ENCODE data around the gene MINK1.
"Not testable (repeated sequence)": the region's sequence is repeated elsewhere in the genome, so short reads cannot be mapped to it uniquely, and the experiment has no call there.

MINK1 gene

GRCh38 chr17:4811471-4811870 is 21.7 kb upstream of the MINK1 start:
- DNase-seq = no peak

DNA sequence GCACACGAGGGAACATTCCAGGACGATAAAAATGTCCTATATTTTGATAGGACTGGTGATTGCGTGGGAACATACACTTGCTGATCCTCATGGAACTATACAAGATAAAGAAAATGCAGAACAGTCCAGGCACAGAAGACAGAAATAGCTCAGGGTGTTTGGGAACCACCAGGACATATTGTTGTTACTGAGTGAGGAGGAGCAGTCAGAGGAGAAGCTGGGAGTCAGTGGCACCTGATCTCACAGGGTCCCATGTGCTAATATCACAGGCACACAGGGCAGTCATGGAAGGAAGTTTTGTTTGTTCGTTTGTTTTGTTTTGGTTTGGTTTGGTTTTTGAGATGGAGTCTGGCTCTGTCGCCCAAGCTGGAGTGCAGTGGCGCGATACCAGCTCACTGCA is 20.4 kb upstream of the MINK1 start:
- no peak for DNase-seq

- no peak for DNase-seq
Measured at GRCh38 chr17:4815043-4815675, 18.0 kb upstream of the MINK1 start.

- DNase-seq = no peak
Measured at GRCh38 chr17:4816826-4817225, 16.3 kb upstream of the MINK1 start.

- DNase-seq = no peak
Measured at GRCh38 chr17:4818276-4818675, 14.9 kb upstream of the MINK1 start.

DNA sequence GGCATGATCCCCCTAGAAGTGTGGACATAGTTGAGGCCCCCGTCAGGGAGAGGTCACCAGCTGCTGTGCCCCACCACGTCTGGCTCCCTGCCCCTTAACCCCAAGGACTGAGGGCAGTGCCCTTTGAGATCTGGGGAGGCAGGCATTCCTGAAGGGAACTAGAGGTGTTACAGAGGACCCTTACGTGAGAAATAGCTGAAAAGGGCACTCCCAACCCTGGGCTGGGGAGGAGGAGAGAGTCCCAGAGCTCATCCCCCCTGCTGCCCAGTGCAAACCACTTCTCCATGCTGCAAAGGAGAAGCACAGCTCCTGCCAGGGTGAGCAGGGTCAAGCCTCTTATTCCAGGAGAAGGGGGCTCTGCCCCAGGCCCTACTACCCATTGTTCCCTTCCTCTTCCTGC is 10.3 kb upstream of the MINK1 start:
- DNase-seq = no peak

DNA sequence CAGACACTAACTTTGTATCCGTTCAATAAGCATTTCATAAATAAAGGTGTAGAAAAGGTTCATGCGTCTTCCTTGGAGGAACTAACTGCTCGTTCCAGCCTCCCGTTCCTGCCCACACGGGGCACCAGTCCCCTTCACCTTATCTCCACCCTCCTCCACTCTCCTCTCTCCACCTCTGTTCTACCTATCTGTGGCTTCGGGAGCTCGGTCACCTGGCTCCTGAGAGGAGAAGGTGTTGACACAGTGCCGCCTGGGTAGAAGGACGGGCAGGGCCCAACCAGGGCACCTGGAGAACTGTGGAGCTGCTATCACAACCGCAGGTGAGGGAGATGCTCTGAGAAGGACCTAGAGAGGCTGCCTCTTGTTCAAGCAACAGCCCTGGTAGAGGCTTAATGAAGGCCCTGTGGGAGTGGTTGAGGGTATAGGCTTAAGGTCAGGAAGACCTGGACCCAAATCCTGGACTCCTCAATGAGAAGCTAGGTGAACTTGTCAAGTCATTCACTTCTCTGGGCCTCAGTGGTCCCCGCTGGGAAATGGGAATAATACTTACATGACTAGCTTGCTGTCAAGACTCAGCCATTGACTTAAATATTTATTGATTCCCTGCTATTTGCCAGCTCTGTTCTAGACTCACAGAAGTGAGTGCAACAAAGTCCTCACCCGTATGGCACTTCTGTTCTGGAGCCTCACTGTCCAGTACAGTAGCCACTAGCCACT is 9.6 kb upstream of the MINK1 start:
- DNase-seq = no peak

DNA sequence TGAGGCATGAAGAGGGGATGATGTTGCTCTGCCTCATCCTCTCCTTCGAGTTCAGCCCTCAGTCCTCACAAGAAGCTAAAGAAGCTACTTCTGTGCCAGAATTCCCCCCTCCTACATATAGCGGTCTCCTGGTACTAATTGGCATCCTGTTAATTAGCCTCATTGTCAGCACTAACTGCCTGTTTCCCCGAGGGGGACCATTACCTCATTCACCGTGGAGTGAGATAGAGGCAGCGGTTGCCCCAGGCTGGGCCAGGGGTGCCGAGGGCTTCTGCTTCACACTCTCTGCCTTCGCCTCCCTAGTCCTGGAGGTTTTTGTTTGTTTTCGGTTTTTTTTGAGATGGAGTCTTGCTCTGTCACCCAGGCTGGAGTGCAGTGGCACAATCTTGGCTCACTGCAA is 5.7 kb upstream of the MINK1 start:
- no peak for DNase-seq

DNA sequence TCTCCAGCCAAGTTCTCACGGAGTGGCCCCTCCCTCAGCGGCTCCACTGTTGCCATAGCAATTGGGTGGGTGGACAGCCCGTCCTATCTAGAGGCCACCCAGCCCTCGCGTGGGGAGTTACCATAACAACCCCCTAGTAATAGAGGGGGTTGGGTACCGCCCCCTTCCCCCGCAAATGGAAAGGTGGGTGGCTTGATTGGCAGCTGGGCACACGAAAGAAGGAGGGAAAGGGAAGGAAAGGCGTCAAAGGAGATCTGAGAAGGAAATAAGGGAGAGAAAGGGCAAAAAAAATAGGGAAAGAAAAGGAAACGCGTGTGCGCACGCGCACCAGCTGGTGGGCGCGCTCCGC is 337 bp upstream of the MINK1 start:
- not testable (repeated sequence) for DNase-seq

- peak in 8 of 14 donors; percentile 15 to 64 (median 42) for DNase-seq
Measured at GRCh38 chr17:4833941-4834680, 971 bp downstream of the MINK1 start.

DNA sequence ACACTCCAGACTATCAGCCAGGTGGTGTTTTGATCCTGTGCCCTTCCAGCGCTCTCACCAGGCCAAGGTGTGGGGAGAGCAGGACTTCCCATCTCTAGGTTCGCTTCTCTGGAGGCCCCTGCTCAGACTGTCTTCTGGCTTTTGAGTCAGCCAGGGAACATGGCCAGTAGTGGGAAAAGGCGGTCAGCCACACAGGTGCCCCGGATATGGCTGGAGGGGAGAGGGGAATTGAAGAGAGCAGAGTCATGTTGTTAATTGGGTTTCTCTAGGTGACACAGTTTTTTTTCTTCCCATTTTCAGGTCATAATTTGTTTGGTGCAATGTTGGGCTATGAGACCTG is 1.5 kb downstream of the MINK1 start:
- DNase-seq = peak in 1 of 14 donors; percentile 25

GRCh38 chr17:4836221-4836620 is 3.1 kb downstream of the MINK1 start:
- DNase-seq = no peak

DNA sequence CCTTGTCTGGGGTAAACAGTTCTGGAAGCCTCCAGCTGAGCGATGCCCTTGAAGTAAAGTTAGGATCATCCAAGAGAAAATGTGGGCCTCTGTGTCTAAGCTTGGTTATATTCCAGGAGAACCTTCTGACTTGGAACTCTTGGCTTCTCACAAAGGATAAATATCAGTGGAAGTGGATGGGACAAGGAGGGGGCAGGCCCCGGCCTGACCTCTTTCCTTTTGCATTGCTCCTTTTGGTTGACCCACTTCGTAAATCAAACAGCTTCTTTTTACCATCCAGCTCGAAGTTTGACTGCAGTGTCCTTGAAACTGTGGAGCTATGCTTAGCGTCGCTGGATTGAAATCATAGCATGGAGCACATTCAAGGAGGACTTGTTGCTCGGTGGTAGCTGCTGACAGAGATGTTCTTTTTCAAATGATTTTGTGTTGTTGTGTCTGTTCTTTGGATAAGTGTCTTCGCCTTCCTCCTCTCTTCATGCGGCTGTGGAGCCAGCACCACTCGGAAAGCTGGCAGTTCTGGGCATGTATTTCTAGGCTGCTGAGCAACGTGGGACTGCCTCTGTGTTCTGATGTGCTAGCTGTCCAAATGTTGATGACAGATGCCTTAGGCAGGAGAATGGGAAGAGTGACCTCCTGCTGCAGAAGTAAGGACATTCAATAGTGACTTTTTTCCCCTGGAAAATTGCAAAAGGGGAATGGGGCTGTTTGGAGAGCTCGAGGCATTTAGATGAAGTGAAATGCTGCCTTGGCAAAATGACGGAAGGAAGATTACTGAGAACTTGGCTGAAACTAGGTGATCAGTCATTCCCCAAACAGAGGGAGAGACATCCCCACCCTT is 4.5 kb downstream of the MINK1 start:
- DNase-seq = peak in 10 of 14 donors; percentile 23 to 68 (median 50)

- DNase-seq = no peak
Measured at GRCh38 chr17:4838309-4838785, 5.2 kb downstream of the MINK1 start.

- DNase-seq = no peak
Measured at GRCh38 chr17:4839221-4839620, 6.1 kb downstream of the MINK1 start.

- no peak for DNase-seq
Measured at GRCh38 chr17:4839965-4840892, 7.1 kb downstream of the MINK1 start.

DNA sequence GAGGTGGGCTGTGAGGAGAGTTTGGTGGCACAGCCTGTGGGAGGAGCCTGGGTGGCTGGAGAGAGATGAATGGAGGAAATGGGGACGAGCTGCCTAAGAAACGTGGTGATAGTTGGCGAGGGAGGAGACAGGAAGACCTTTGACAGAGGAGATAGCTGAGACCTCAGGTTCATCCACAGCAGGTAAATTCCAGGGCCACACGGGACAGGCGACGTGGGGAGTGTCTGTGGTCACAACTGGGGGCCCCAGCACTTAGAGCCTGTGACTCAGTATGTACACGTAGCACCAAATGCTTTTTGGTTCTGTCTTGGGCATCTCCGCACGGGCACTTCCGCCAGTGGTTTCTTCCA is 7.7 kb downstream of the MINK1 start:
- no peak for DNase-seq

GRCh38 chr17:4842376-4842775 is 9.2 kb downstream of the MINK1 start:
- DNase-seq = no peak

GRCh38 chr17:4843321-4844000 is 10.3 kb downstream of the MINK1 start:
- DNase-seq = no peak

GRCh38 chr17:4845118-4845517 is 12.0 kb downstream of the MINK1 start:
- DNase-seq = peak in 1 of 14 donors; percentile 16

All from C1 segment of cervical spinal cord (tissue), 14 donors.